HFFc6 (cell line): ENCODE measurements around the gene TMEM54. TPM values are rescaled to one million over a fixed set of nuclear protein-coding genes. Genes with fewer than 3 reads are reported as not detected.
A peak's percentile ranks its signal among the peaks of the same experiment; 100 is the strongest.

Experiments used
- DNase-seq: peaks from one replicate; pipeline ENCODE4 v3.0.0-alpha.2; 2018
- H3K27ac Mint-ChIP-seq: 2 replicates; pipeline ENCODE4 v1.8.0; 2020; ENCODE audit warnings: mild to moderate bottlenecking, mixed read lengths
- H3K27me3 Mint-ChIP-seq: 2 replicates; pipeline ENCODE4 v1.8.0; 2021; ENCODE audit warnings: mild to moderate bottlenecking, moderate library complexity, mixed read lengths; ENCODE audit not compliant: insufficient read depth
- H3K36me3 Mint-ChIP-seq: 2 replicates; pipeline ENCODE4 v1.8.0; 2021; ENCODE audit warnings: low read depth, mixed read lengths
- H3K4me1 Mint-ChIP-seq: 2 replicates; pipeline ENCODE4 v1.8.0; 2020; ENCODE audit warnings: low read depth, mixed read lengths
- H3K4me3 Mint-ChIP-seq: 2 replicates; pipeline ENCODE4 v1.8.0; 2020; ENCODE audit warnings: mild to moderate bottlenecking, moderate library complexity, mixed read lengths
- H3K9me3 Mint-ChIP-seq: 2 replicates; pipeline ENCODE4 v1.8.0; 2020; ENCODE audit warnings: mild to moderate bottlenecking, mixed read lengths
- total RNA-seq, 6 experiments: library from RNA; stranded (reverse); fragmentation: NEBNext Ultra II Directional; extraction: Animal tissue kit (Norgen Biotek cat#: 25700); gene quantifications; 2 replicates in 1 of 6; 3 replicates in 5 of 6; pipeline ENCODE4 v1.2.3, GENCODE V29; 2021
- TF ChIP-seq, protein P1 (sequence below): fragments of 200-600 bp; sonication (generic); IDR thresholded peaks from 2 replicates; pipeline ENCODE4 v1.5.0; 2021; ENCODE audit warnings: antibody characterized with exemption, mild to moderate bottlenecking

The TMEM54 gene
- total RNA-seq, 6 experiments from 2014 or later: 23.4 to 31.4 (median 25.8) TPM

DNA sequence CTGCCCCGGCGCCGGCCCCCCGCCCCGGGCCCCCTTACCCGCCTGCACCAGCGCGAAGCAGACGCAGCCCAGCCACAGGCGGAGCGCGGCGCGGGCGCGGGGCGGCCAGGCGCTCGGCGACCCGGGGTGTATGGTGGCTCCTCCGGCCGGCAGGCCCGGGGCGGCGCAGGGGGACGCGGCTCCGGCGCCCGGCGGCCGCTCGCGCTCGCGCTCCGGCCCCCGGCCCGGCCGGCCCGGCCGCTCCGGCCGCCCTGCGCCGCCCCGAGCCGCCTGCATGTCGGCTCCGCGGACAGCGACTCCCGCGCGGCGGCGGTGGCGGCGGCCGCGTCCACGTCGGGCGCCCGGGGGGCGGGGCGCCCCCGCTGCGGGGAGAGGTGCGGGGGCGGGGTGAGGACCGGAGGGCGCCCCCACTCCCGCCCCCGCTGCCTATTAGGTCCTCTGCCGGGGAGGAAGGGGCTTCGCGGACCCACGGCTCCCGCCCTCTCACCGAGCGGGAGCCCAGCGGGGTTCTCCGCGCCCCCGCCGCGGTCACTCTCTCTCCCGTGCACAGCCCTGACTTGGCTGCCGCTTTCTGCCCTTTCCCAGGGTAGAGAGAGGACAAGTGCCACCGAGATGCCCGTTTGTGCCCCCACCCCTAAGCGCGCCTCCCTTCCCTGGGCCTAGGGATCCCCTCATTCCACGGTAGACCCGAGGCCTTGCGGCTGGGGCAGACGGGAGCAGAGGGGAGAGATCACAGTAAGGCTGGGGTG lies 30.4 kb downstream of the TMEM54 start, which contains the start of gene FNDC5:
TSS of gene FNDC5 (minus strand) at position 298 of the 749 bp plus-strand sequence.
- TF ChIP-seq, protein P1, sequence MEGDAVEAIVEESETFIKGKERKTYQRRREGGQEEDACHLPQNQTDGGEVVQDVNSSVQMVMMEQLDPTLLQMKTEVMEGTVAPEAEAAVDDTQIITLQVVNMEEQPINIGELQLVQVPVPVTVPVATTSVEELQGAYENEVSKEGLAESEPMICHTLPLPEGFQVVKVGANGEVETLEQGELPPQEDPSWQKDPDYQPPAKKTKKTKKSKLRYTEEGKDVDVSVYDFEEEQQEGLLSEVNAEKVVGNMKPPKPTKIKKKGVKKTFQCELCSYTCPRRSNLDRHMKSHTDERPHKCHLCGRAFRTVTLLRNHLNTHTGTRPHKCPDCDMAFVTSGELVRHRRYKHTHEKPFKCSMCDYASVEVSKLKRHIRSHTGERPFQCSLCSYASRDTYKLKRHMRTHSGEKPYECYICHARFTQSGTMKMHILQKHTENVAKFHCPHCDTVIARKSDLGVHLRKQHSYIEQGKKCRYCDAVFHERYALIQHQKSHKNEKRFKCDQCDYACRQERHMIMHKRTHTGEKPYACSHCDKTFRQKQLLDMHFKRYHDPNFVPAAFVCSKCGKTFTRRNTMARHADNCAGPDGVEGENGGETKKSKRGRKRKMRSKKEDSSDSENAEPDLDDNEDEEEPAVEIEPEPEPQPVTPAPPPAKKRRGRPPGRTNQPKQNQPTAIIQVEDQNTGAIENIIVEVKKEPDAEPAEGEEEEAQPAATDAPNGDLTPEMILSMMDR: no peak
- Mint-ChIP-seq H3K9me3 (no peaks in the 10 kb centered on the region), H3K27me3 (peaks cover 17% of the 10 kb centered on the region), H3K4me1 (peaks cover 26% of the 10 kb centered on the region), H3K27ac (peak within 1 kb of the TSS; percentile 36; the same call in 1 of the 2 replicates), H3K4me3 (peak within 1 kb of the TSS; percentile 74), H3K36me3 (no peaks in the 10 kb centered on the region)
- no peak for DNase-seq

DNA sequence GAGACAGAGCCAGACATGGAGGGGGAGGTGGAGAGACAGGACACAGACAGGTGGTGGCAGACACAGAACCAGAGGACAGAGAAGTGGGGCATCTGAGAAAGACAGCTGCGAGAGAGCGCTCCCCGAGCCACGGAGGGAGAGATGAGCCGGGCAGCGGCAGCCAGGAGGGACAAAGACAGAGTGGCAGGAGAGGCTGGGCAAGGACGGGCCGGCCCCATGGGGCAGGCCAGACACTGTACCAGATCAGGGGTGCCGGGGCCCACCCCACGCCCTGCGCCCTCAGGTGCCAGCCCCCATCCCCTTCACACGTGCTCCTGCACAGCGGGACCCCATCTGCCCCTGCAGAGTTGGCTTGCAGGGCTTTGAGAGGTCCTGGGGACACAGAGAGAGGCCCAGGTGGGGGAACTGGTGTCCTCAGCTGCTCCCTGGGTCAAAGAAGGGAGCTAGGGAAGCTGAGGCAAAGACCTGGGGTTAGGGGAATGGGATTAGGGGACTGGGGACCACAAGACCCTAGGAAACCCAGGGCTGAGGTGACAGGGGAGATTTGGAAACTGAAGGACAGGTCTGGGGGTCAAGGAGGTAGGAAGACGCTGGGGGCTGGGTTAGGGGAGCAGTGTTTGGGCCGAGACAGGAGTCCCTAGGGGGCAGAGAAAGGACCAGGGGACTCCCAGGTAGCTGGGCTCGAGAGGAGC lies 31.1 kb downstream of the TMEM54 start:
- Mint-ChIP-seq H3K9me3 (no peaks in the 10 kb centered on the region), H3K4me3 (peak overlapping the region; percentile 58), H3K4me1 (peaks cover 19% of the 10 kb centered on the region), H3K27ac (no peak overlapping the region), H3K27me3 (peaks cover 17% of the 10 kb centered on the region), H3K36me3 (no peaks in the 10 kb centered on the region)
- TF ChIP-seq, protein P1: no peak
- DNase-seq: no peak

DNA sequence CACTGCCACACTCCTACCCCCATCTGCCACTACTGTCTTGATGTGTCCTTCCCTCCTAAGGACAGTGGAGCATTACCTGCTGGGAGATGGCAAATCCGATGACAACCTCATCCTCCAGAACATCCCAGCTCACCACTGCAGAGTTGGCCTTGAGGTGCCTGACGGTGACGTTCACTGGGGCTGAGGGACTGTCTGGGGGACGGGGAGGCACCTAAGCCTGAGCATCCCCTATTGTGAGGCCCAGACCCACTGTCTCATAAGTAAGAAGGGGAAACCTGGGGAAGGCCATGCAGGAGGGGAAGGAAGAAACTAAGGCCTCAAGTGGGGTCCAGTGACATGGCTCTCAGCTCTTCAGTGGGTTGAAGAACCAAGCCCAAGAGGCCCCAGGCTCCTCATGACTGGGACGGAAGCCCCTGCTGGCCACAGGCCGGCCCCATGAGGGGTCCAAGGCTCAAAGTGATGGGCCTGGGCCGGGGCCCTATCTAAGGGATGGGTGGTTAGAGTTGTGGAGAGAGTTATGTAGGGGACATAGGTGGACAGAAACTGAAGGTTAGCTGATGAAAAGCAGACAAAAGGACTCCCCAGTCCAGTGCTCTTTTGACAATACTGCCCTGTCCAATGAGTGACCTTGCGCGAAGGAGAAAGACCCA lies 32.3 kb downstream of the TMEM54 start:
- no peaks in the 10 kb centered on the region for H3K9me3 Mint-ChIP-seq
- H3K27ac Mint-ChIP-seq: no peak overlapping the region
- H3K36me3 Mint-ChIP-seq: no peaks in the 10 kb centered on the region
- no peak for DNase-seq
- peaks cover 14% of the 10 kb centered on the region for H3K4me1 Mint-ChIP-seq
- no peak overlapping the region for H3K4me3 Mint-ChIP-seq
- peaks cover 13% of the 10 kb centered on the region for H3K27me3 Mint-ChIP-seq
- TF ChIP-seq, protein P1: no peak

DNA sequence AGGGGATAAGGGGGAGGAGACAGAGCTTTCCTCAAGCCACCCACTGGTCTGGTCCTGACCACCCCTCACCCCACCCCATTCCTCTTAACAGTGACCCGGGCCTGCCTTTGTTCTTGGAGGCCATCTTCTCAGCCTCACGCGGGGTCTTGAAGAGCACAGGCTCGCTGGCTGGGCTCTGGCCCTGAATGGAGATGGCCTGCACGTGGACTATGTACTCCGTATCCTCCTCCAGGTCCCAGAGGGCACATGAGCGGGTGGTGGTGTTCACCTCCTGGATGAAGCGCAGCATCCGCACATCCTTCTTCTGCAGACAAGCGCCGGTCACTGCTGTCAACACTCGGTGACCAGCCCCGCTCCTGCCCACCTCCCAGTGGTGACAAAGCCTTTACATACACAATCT lies 33.1 kb downstream of the TMEM54 start:
- H3K4me1 Mint-ChIP-seq: peaks cover 14% of the 10 kb centered on the region
- no peak overlapping the region for H3K4me3 Mint-ChIP-seq
- no peaks in the 10 kb centered on the region for H3K9me3 Mint-ChIP-seq
- no peak overlapping the region for H3K27ac Mint-ChIP-seq
- H3K27me3 Mint-ChIP-seq: peaks cover 13% of the 10 kb centered on the region
- TF ChIP-seq, protein P1: no peak
- no peak for DNase-seq
- H3K36me3 Mint-ChIP-seq: no peaks in the 10 kb centered on the region

DNA sequence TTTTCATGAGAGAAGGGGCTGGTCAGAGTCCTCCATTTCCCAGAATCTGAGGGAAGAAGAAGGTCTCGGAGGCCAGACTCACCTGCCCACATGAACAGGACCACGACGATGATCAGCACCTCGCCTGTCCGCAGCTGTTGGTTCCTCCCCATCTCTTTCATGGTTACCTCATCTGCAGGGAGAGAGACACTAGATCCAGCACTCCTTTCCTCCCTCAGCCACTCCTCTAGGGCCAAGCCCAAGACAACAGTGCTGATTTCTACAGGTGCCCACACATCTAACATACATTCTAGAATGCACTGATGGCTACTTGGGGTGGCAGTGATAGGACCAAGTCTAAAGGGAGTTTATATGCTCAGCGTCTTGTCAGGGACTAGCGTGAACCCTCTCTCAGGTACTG lies 33.5 kb downstream of the TMEM54 start:
- peaks cover 4% of the 10 kb centered on the region for H3K36me3 Mint-ChIP-seq
- peaks cover 18% of the 10 kb centered on the region for H3K4me1 Mint-ChIP-seq
- TF ChIP-seq, protein P1: no peak
- no peak overlapping the region for H3K4me3 Mint-ChIP-seq
- H3K9me3 Mint-ChIP-seq: no peaks in the 10 kb centered on the region
- peaks cover 13% of the 10 kb centered on the region for H3K27me3 Mint-ChIP-seq
- no peak overlapping the region for H3K27ac Mint-ChIP-seq
- no peak for DNase-seq
